CD14-positive monocyte (primary cell): Measurements from ENCODE around the gene CALHM2. TPM values are rescaled to one million over a fixed set of nuclear protein-coding genes. Genes with fewer than 3 reads are reported as not detected.
A peak's percentile ranks its signal among the peaks of the same experiment; 100 is the strongest.

ENCODE experiments used
- DNase-seq, 3 donors: peaks; one replicate each; pipeline ENCODE4 v3.0.0-alpha.2; 2011 to 2022
- H2AFZ ChIP-seq: 2 replicates; pipeline ENCODE4 v1.6.0; 2012; ENCODE audit warnings: mild to moderate bottlenecking, low read depth, low read length, inconsistent platforms; ENCODE audit not compliant: insufficient read depth, poor library complexity, severe bottlenecking
- H3K27ac ChIP-seq, 2 donors: 1 replicate in 1 of 2; 2 replicates in 1 of 2; pipeline ENCODE4 v1.5.1; 2012 to 2013; ENCODE audit warnings: low read length in 2 of 2, control low read depth in 1 of 2, inconsistent platforms in 1 of 2, low read depth in 1 of 2, mild to moderate bottlenecking in 1 of 2
- H3K27me3 ChIP-seq, 2 donors: one replicate each; pipeline versions ENCODE4 v1.6.0 to v1.6.1; 2011 to 2013; ENCODE audit warnings: low read length in 2 of 2; ENCODE audit not compliant: control insufficient read depth in 2 of 2, insufficient read depth in 2 of 2
- H3K36me3 ChIP-seq, 2 donors: replicated peaks in 1 of 2; 1 replicate in 1 of 2; 2 replicates in 1 of 2; pipeline versions ENCODE4 v1.5.1 to v1.6.1; 2012 to 2013; ENCODE audit warnings: low read length in 2 of 2, control low read depth in 1 of 2, inconsistent platforms in 1 of 2, mild to moderate bottlenecking in 1 of 2; ENCODE audit not compliant: insufficient read depth in 2 of 2, control insufficient read depth in 1 of 2
- H3K4me1 ChIP-seq, 2 donors: 1 replicate in 1 of 2; 2 replicates in 1 of 2; pipeline versions ENCODE4 v1.5.1 to v1.6.1; 2012 to 2013; ENCODE audit warnings: low read length in 2 of 2, control low read depth in 1 of 2, inconsistent platforms in 1 of 2, mild to moderate bottlenecking in 1 of 2, moderate library complexity in 1 of 2; ENCODE audit not compliant: insufficient read depth in 2 of 2, control insufficient read depth in 1 of 2
- H3K4me2 ChIP-seq: replicated peaks from 2 replicates; pipeline ENCODE3; 2012; ENCODE audit warnings: low read length, moderate library complexity, mild to moderate bottlenecking; ENCODE audit not compliant: poor library complexity, severe bottlenecking; ENCODE audit errors: extremely low read depth
- H3K4me3 ChIP-seq, 3 experiments: fragments of 200-600 bp in 1 of 3; sonication (generic) in 1 of 3; replicated peaks in 1 of 3; 1 replicate in 2 of 3; 2 replicates in 1 of 3; pipeline ENCODE4 v1.5.1; 2011 to 2013; ENCODE audit warnings: low read length in 3 of 3, mild to moderate bottlenecking in 3 of 3, control low read depth in 2 of 3, low read depth in 2 of 3, inconsistent platforms in 1 of 3, moderate library complexity in 1 of 3
- H3K79me2 ChIP-seq: 2 replicates; pipeline ENCODE4 v1.6.0; 2012; ENCODE audit warnings: mild to moderate bottlenecking, control low read depth, inconsistent platforms, low read length, moderate library complexity; ENCODE audit not compliant: insufficient read depth
- H3K9ac ChIP-seq: 2 replicates; pipeline ENCODE4 v1.6.0; 2017; ENCODE audit warnings: low read length, mild to moderate bottlenecking; ENCODE audit not compliant: insufficient read depth, poor library complexity, severe bottlenecking
- H3K9me3 ChIP-seq, 2 donors: replicated peaks in 1 of 2; 1 replicate in 1 of 2; 2 replicates in 1 of 2; pipeline versions ENCODE4 v1.5.1 to v1.6.1; 2012 to 2013; ENCODE audit warnings: low read length in 2 of 2, control low read depth in 1 of 2; ENCODE audit not compliant: control insufficient read depth in 1 of 2, insufficient read depth in 1 of 2
- H4K20me1 ChIP-seq: 2 replicates; pipeline ENCODE4 v1.6.0; 2012; ENCODE audit warnings: mild to moderate bottlenecking, low read length, control low read depth, moderate library complexity; ENCODE audit not compliant: insufficient read depth
- H3K27ac Mint-ChIP-seq, 7 donors: one replicate each; pipeline ENCODE4 v1.8.0; 2020; ENCODE audit warnings: mild to moderate bottlenecking in 7 of 7, mixed read lengths in 7 of 7, moderate library complexity in 6 of 7, inconsistent platforms in 2 of 7
- H3K27me3 Mint-ChIP-seq, 3 donors: one replicate each; pipeline ENCODE4 v1.8.0; 2021 to 2022; ENCODE audit warnings: low read depth in 3 of 3, mild to moderate bottlenecking in 3 of 3, mixed read lengths in 3 of 3, moderate library complexity in 3 of 3, inconsistent platforms in 1 of 3
- H3K36me3 Mint-ChIP-seq, 2 donors: one replicate each; pipeline ENCODE4 v1.8.0; 2020; ENCODE audit warnings: mixed read lengths in 2 of 2, inconsistent platforms in 1 of 2, mild to moderate bottlenecking in 1 of 2
- H3K4me1 Mint-ChIP-seq: one replicate; pipeline ENCODE4 v1.8.0; 2020; ENCODE audit warnings: mild to moderate bottlenecking, mixed read lengths
- H3K4me3 Mint-ChIP-seq, 2 donors: one replicate each; pipeline ENCODE4 v1.8.0; 2020; ENCODE audit warnings: mild to moderate bottlenecking in 2 of 2, mixed read lengths in 2 of 2, moderate library complexity in 1 of 2
- H3K9me3 Mint-ChIP-seq, 7 donors: one replicate each; pipeline ENCODE4 v1.8.0; 2020 to 2022; ENCODE audit warnings: mixed read lengths in 7 of 7, mild to moderate bottlenecking in 6 of 7, moderate library complexity in 6 of 7, inconsistent platforms in 2 of 7
- CTCF ChIP-seq: fragments of 200-600 bp; IDR thresholded peaks from one replicate; pipeline ENCODE4 v1.8.0; 2022; ENCODE audit warnings: antibody characterized with exemption, mild to moderate bottlenecking
- WGBS: methylation state at CpG from one replicate; pipeline ENCODE4 v1.1.5; 2013; ENCODE audit warnings: missing lambda C conversion rate; ENCODE audit not compliant: insufficient coverage; 5-methylcytosine and 5-hydroxymethylcytosine counted together
- intact Hi-C, 2 donors: fragments of 100-400 bp; cut with micrococcal nuclease; formaldehyde crosslinking; loops; one replicate each; pipeline versions ENCODE4 v1.15.0 to v1.15.1; 2023
- polyA plus RNA-seq, 3 donors: library from polyadenylated mRNA; depleted of rRNA in 1 of 3; unstranded in 2 of 3; stranded (reverse) in 1 of 3; fragments of 300-500 nt in 2 of 3; fragments of >200 nt in 1 of 3; fragmentation: Illumina TruSeq in 2 of 3; gene quantifications; 1 replicate in 2 of 3; 2 replicates in 1 of 3; pipeline ENCODE4 v1.2.3, GENCODE V29; 2012 to 2021

The CALHM2 gene
- polyA plus RNA-seq, 3 donors: 48.4 to 80.7 (median 66.5) TPM

GRCh38 chr10:103397191-103397825 is 54.9 kb downstream of the CALHM2 start:
- Histone ChIP-seq H3K9me3 (no peaks in the 10 kb centered on the region), H3K4me3 (peak overlapping the region; percentile 68 to 88 (median 78)), H3K27ac (peak overlapping the region in 1 of 2 donors; percentile 85), H3K9ac (no peak overlapping the region), H3K79me2 (peaks cover 54% of the 10 kb centered on the region), H3K36me3 (peaks cover 27 to 51% of the 10 kb centered on the region in 2 donors), H3K27me3 (no peaks in the 10 kb centered on the region), H2AFZ (peak overlapping the region; percentile 94), H4K20me1 (peaks cover 9% of the 10 kb centered on the region), H3K4me1 (peaks cover 26 to 40% of the 10 kb centered on the region in 2 donors), H3K4me2 (peak overlapping the region; percentile 89)
- no peak for TF ChIP-seq CTCF
- DNase-seq: no peak
- no peaks in the 10 kb centered on the region for H3K9me3 Mint-ChIP-seq
- H3K27me3 Mint-ChIP-seq: no peaks in the 10 kb centered on the region
- WGBS: 86% methylated on average over 15 of the region's 19 CpGs
- peaks cover 40% of the 10 kb centered on the region for H3K4me1 Mint-ChIP-seq
- peak overlapping the region; percentile 92 to 95 for H3K4me3 Mint-ChIP-seq
- intact Hi-C loops: loop anchor here in 1 of 2 donors (2.0 to 10.0 kb wide), 2 partner anchors 29 to 653 kb away; partner anchors contain the start of gene WBP1L
- H3K27ac Mint-ChIP-seq: peak overlapping the region in 6 of 7 donors; percentile 88 to 96 (median 92)
- H3K36me3 Mint-ChIP-seq: peaks cover 34 to 47% of the 10 kb centered on the region in 2 donors

GRCh38 chr10:103396789-103397087 is 55.4 kb downstream of the CALHM2 start:
- H3K4me1 Mint-ChIP-seq: peaks cover 40% of the 10 kb centered on the region
- H3K4me3 Mint-ChIP-seq: peak overlapping the region; percentile 92 to 95
- H3K9me3 Mint-ChIP-seq: no peaks in the 10 kb centered on the region
- peaks cover 35 to 47% of the 10 kb centered on the region in 2 donors for H3K36me3 Mint-ChIP-seq
- Histone ChIP-seq H3K9me3 (no peaks in the 10 kb centered on the region), H3K4me2 (peak overlapping the region; percentile 89), H4K20me1 (peaks cover 9% of the 10 kb centered on the region), H2AFZ (peak overlapping the region; percentile 94), H3K4me1 (peaks cover 26 to 40% of the 10 kb centered on the region in 2 donors), H3K9ac (peak overlapping the region; percentile 80), H3K27me3 (no peaks in the 10 kb centered on the region), H3K4me3 (peak overlapping the region; percentile 68 to 88 (median 78)), H3K79me2 (peaks cover 55% of the 10 kb centered on the region), H3K36me3 (peaks cover 25 to 51% of the 10 kb centered on the region in 2 donors), H3K27ac (peak overlapping the region; percentile 55 to 85)
- 0% methylated on average over 7 of the region's 8 CpGs for WGBS
- no peak for TF ChIP-seq CTCF
- H3K27me3 Mint-ChIP-seq: no peaks in the 10 kb centered on the region
- H3K27ac Mint-ChIP-seq: peak overlapping the region; percentile 73 to 96 (median 91)
- DNase-seq: no peak
- intact Hi-C loops: loop anchor here in 1 of 2 donors (2.0 to 10.0 kb wide), 2 partner anchors 28 to 652 kb away; partner anchors contain the start of gene WBP1L

Other genes with a start within 250 kb of the CALHM2 start
- gene RPEL1, start 206.5 kb downstream of the CALHM2 start, polyA plus RNA-seq: not detected
- not detected for gene INA, start 175.2 kb downstream of the CALHM2 start, polyA plus RNA-seq
- gene PCGF6, start 101.2 kb downstream of the CALHM2 start, polyA plus RNA-seq: 1 to 10 TPM; 3.4 to 6.2 (median 4.6) TPM
- 1 to 10 TPM; 1.0 to 2.4 (median 2.4) TPM for gene TAF5, start 84.4 kb downstream of the CALHM2 start, polyA plus RNA-seq
- 100 to 1,000 TPM; 285 to 531 (median 529) TPM for gene ATP5MK, start 55.9 kb downstream of the CALHM2 start, polyA plus RNA-seq
- 1 to 10 TPM; 2.9 to 9.7 (median 3.3) TPM for gene PDCD11, start 55.7 kb downstream of the CALHM2 start, polyA plus RNA-seq
- gene CALHM1, start 6.5 kb upstream of the CALHM2 start, polyA plus RNA-seq: not detected
- under 1 TPM in 2 of 3 donors, not detected in 1; 0.04 to 0.62 TPM for gene CALHM3, start 26.9 kb upstream of the CALHM2 start, polyA plus RNA-seq
- 10 to 100 TPM in 1 of 3 donors, 1 to 10 TPM in 2; 3.0 to 17.2 (median 3.3) TPM for gene NEURL1, start 41.3 kb upstream of the CALHM2 start, polyA plus RNA-seq